A549 (cell line): ENCODE results near the gene CNIH2.

Experiments
- EP300 ChIP-seq, 2 experiments: fragments of >200 bp; sonication (Bioruptor Twin); formaldehyde crosslinking; IDR thresholded peaks; 2 replicates in 1 of 2; 3 replicates in 1 of 2; pipeline ENCODE4 v1.6.1; 2016 to 2017
- POLR2A ChIP-seq: IDR thresholded peaks from 2 replicates; pipeline ENCODE4 v1.6.1; 2012; ENCODE audit warnings: mild to moderate bottlenecking, low read length
- RCOR1 ChIP-seq: fragments of 150-350 bp; IDR thresholded peaks from 2 replicates; pipeline ENCODE4 v1.6.1; 2014; ENCODE audit warnings: antibody characterized with exemption, low read length, low read depth
- TF ChIP-seq, protein P1 (sequence below): fragments of >200 bp; sonication (Bioruptor Twin); formaldehyde crosslinking; IDR thresholded peaks from 3 replicates; pipeline ENCODE4 v1.5.1; 2016
- TF ChIP-seq, protein P2 (sequence below): fragments of 200-600 bp; sonication (generic); IDR thresholded peaks from 2 replicates; pipeline ENCODE4 v1.6.1; 2016; ENCODE audit warnings: antibody characterized with exemption, mild to moderate bottlenecking, moderate library complexity
- TF ChIP-seq, protein P3 (sequence below): fragments of 150-350 bp; IDR thresholded peaks from 2 replicates; pipeline ENCODE4 v1.6.1; 2014; ENCODE audit warnings: low read depth, mild to moderate bottlenecking, low read length

DNA sequence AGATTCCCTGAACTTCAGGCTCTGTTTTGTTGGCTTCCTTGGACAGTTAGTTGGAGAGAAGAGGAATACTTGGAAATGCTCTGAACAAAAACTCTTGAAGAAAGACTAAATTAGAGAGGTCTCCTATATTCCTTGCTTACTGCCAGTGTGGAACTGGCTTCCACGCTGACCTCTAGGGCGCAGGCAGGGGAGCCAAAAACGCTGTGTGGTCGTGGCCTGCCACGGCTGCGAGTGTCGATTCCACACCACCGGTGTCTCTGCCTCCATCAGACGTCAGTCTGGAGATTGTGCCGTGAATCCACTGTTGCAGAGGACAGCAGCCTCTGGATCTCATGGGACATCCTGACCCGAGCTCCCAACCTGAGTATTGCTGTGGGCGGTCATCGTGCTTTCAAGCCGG, 47.0 kb upstream of the CNIH2 start:
- TF ChIP-seq, protein P1, sequence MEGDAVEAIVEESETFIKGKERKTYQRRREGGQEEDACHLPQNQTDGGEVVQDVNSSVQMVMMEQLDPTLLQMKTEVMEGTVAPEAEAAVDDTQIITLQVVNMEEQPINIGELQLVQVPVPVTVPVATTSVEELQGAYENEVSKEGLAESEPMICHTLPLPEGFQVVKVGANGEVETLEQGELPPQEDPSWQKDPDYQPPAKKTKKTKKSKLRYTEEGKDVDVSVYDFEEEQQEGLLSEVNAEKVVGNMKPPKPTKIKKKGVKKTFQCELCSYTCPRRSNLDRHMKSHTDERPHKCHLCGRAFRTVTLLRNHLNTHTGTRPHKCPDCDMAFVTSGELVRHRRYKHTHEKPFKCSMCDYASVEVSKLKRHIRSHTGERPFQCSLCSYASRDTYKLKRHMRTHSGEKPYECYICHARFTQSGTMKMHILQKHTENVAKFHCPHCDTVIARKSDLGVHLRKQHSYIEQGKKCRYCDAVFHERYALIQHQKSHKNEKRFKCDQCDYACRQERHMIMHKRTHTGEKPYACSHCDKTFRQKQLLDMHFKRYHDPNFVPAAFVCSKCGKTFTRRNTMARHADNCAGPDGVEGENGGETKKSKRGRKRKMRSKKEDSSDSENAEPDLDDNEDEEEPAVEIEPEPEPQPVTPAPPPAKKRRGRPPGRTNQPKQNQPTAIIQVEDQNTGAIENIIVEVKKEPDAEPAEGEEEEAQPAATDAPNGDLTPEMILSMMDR = no peak
- TF ChIP-seq, protein P2, sequence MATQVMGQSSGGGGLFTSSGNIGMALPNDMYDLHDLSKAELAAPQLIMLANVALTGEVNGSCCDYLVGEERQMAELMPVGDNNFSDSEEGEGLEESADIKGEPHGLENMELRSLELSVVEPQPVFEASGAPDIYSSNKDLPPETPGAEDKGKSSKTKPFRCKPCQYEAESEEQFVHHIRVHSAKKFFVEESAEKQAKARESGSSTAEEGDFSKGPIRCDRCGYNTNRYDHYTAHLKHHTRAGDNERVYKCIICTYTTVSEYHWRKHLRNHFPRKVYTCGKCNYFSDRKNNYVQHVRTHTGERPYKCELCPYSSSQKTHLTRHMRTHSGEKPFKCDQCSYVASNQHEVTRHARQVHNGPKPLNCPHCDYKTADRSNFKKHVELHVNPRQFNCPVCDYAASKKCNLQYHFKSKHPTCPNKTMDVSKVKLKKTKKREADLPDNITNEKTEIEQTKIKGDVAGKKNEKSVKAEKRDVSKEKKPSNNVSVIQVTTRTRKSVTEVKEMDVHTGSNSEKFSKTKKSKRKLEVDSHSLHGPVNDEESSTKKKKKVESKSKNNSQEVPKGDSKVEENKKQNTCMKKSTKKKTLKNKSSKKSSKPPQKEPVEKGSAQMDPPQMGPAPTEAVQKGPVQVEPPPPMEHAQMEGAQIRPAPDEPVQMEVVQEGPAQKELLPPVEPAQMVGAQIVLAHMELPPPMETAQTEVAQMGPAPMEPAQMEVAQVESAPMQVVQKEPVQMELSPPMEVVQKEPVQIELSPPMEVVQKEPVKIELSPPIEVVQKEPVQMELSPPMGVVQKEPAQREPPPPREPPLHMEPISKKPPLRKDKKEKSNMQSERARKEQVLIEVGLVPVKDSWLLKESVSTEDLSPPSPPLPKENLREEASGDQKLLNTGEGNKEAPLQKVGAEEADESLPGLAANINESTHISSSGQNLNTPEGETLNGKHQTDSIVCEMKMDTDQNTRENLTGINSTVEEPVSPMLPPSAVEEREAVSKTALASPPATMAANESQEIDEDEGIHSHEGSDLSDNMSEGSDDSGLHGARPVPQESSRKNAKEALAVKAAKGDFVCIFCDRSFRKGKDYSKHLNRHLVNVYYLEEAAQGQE = no peak
- TF ChIP-seq, protein P3, sequence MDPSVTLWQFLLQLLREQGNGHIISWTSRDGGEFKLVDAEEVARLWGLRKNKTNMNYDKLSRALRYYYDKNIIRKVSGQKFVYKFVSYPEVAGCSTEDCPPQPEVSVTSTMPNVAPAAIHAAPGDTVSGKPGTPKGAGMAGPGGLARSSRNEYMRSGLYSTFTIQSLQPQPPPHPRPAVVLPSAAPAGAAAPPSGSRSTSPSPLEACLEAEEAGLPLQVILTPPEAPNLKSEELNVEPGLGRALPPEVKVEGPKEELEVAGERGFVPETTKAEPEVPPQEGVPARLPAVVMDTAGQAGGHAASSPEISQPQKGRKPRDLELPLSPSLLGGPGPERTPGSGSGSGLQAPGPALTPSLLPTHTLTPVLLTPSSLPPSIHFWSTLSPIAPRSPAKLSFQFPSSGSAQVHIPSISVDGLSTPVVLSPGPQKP = no peak
- TF ChIP-seq POLR2A (no peak), RCOR1 (no peak), EP300 (IDR thresholded peaks at IDR 0.05) (no peak)
